ENCODE results near the gene CCM2. TPM values are rescaled to one million over a fixed set of nuclear protein-coding genes. Genes with fewer than 3 reads are reported as not detected.

CCM2 gene
- total and polyA plus RNA-seq, 4 donors: 21.7 to 57.6 (median 51.1) TPM

GRCh38 chr7:45075355-45075644 lies 75.3 kb downstream of the CCM2 start:
- DNase-seq (no peak), ATAC-seq (ENCODE audit: insufficient read depth, low FRiP score) (no peak)
- peaks cover 6 to 55% (median 30%) of the 10 kb centered on the region in 4 donors for H3K36me3 ChIP-seq (ENCODE audit: control insufficient read depth in 4 of 4, insufficient read depth in 4 of 4, low read length in 4 of 4)
- H3K4me1 ChIP-seq (ENCODE audit: control insufficient read depth in 5 of 5, insufficient read depth in 5 of 5, low read length in 5 of 5): no peaks in the 10 kb centered on the region
- H3K9ac ChIP-seq (ENCODE audit: insufficient read depth in 1 of 2, low read length in 2 of 2): no peak overlapping the region
- no peaks in the 10 kb centered on the region for H3K27me3 ChIP-seq (ENCODE audit: control insufficient read depth in 3 of 3, insufficient read depth in 3 of 3, low read length in 2 of 3)
- H3K9me3 ChIP-seq (ENCODE audit: control insufficient read depth in 4 of 4, insufficient read depth in 3 of 4, low read length in 3 of 4): no peaks in the 10 kb centered on the region
- TF ChIP-seq, protein P1, sequence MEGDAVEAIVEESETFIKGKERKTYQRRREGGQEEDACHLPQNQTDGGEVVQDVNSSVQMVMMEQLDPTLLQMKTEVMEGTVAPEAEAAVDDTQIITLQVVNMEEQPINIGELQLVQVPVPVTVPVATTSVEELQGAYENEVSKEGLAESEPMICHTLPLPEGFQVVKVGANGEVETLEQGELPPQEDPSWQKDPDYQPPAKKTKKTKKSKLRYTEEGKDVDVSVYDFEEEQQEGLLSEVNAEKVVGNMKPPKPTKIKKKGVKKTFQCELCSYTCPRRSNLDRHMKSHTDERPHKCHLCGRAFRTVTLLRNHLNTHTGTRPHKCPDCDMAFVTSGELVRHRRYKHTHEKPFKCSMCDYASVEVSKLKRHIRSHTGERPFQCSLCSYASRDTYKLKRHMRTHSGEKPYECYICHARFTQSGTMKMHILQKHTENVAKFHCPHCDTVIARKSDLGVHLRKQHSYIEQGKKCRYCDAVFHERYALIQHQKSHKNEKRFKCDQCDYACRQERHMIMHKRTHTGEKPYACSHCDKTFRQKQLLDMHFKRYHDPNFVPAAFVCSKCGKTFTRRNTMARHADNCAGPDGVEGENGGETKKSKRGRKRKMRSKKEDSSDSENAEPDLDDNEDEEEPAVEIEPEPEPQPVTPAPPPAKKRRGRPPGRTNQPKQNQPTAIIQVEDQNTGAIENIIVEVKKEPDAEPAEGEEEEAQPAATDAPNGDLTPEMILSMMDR (IDR thresholded peaks at IDR 0.05; ENCODE audit: control extremely low read depth, extremely low read depth): no peak
- no peak overlapping the region for H3K27ac ChIP-seq (ENCODE audit: low read depth in 1 of 2, low read length in 1 of 2)
- no peak overlapping the region for H3K4me3 ChIP-seq
- 92 to 94% methylated on average over 1 of the region's 1 CpG for WGBS, 2 donors

GRCh38 chr7:45075871-45076796 lies 76.1 kb downstream of the CCM2 start:
- Histone ChIP-seq H3K9me3 (ENCODE audit: control insufficient read depth in 4 of 4, insufficient read depth in 3 of 4, low read length in 3 of 4) (no peaks in the 10 kb centered on the region), H3K36me3 (ENCODE audit: control insufficient read depth in 4 of 4, insufficient read depth in 4 of 4, low read length in 4 of 4) (peaks cover 6 to 55% (median 33%) of the 10 kb centered on the region in 4 donors), H3K9ac (ENCODE audit: insufficient read depth in 1 of 2, low read length in 2 of 2) (no peak overlapping the region), H3K27ac (ENCODE audit: low read depth in 1 of 2, low read length in 1 of 2) (no peak overlapping the region), H3K4me1 (ENCODE audit: control insufficient read depth in 5 of 5, insufficient read depth in 5 of 5, low read length in 5 of 5) (no peaks in the 10 kb centered on the region), H3K27me3 (ENCODE audit: control insufficient read depth in 3 of 3, insufficient read depth in 3 of 3, low read length in 2 of 3) (no peaks in the 10 kb centered on the region), H3K4me3 (no peak overlapping the region)
- ATAC-seq (ENCODE audit: insufficient read depth, low FRiP score) (no peak), DNase-seq (no peak)
- TF ChIP-seq, protein P1 (IDR thresholded peaks at IDR 0.05; ENCODE audit: control extremely low read depth, extremely low read depth): no peak
- 95 to 96% methylated on average over 35 of the region's 35 CpGs for WGBS, 2 donors

- 95 to 98% methylated on average over 5 of the region's 5 CpGs for WGBS, 2 donors
- Histone ChIP-seq H3K27ac (ENCODE audit: low read depth in 1 of 2, low read length in 1 of 2) (no peak overlapping the region), H3K9me3 (ENCODE audit: control insufficient read depth in 4 of 4, insufficient read depth in 3 of 4, low read length in 3 of 4) (no peaks in the 10 kb centered on the region), H3K36me3 (ENCODE audit: control insufficient read depth in 4 of 4, insufficient read depth in 4 of 4, low read length in 4 of 4) (peaks cover 6 to 52% (median 32%) of the 10 kb centered on the region in 4 donors), H3K9ac (ENCODE audit: insufficient read depth in 1 of 2, low read length in 2 of 2) (no peak overlapping the region), H3K4me3 (no peak overlapping the region), H3K4me1 (ENCODE audit: control insufficient read depth in 5 of 5, insufficient read depth in 5 of 5, low read length in 5 of 5) (no peaks in the 10 kb centered on the region), H3K27me3 (ENCODE audit: control insufficient read depth in 3 of 3, insufficient read depth in 3 of 3, low read length in 2 of 3) (no peaks in the 10 kb centered on the region)
- TF ChIP-seq, protein P1 (IDR thresholded peaks at IDR 0.05; ENCODE audit: control extremely low read depth, extremely low read depth): no peak
- no peak for DNase-seq
- ATAC-seq (ENCODE audit: insufficient read depth, low FRiP score): no peak
Observed at GRCh38 chr7:45076946-45077345, 76.9 kb downstream of the CCM2 start.

All from lung (tissue), 12 donors.